RWPE1 (cell line): Measurements from ENCODE around the gene P4HA2.
A peak's percentile ranks its signal among the peaks of the same experiment; 100 is the strongest.

Source experiments
- CTCF ChIA-PET: fragments of 350-600 bp; sonication (Branson Sonifier 250); formaldehyde crosslinking; extraction: SDS; loops from one replicate; lab custom pipeline; 2021; lab: Yijun Ruan, JAX
- POLR2A ChIA-PET: fragments of 400-600 bp; formaldehyde crosslinking; extraction: SDS; loops from one replicate; lab custom pipeline; 2020; ENCODE audit warnings: antibody characterized with exemption; ENCODE audit not compliant: low non-redundant PET; lab: Yijun Ruan, JAX
- DNase-seq: peaks from one replicate; pipeline ENCODE4 v3.0.0; 2012; ENCODE audit warnings: low spot score
- H3K27ac ChIP-seq: fragments of 450-650 bp; 2 replicates; pipeline ENCODE4 v1.5.1; 2017
- TF ChIP-seq, protein P1 (sequence below): fragments of 450-650 bp; conservative IDR thresholded peaks from 2 replicates; pipeline ENCODE4 v1.5.1; 2017; ENCODE audit warnings: low read depth, mild to moderate bottlenecking

P4HA2 gene

DNA sequence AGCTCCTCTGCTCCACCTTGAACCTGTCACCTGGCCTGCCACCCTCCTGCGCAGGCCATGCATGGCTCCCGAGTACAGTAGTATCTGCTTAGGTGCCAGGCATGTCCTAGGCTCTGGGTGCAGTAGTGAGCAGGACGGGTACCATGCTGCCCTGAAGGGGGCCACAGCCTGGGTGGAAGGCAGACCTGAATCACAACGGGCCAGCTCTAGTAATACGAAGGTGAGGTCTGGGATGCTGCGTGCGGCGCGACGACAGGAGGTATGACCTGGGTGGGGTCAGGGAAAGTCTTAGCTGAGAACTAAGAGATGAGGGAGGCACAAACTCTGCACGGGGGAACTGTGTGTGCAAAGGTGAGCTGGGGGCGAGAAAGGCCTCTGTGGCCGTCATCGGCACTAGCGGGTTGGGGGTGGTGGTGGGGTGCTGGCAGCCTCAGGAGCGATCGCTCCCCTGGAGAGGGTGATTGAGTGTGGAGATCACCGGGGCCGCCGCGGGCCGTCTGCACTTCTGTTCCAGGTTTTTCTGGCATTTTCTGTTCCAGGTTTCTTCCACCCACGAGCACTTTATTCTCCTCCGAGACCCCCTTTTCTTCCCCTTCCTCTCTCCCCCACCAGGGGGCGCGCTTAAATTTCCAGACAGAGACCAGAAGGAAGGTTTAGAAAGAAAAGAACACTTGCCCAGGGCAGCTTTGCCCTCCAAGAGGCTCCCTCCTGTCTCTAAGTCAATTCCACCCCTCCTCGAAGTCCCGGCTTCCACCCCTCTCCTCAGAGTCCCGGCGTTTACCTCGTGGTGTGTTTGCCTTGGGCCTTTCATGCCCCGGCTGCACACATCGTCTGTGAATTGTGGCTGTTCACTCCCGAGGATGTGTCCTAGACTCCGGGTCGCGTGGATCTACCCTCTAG lies 44.9 kb upstream of the P4HA2 start:
- peak overlapping the region; percentile 98 for H3K27ac ChIP-seq
- TF ChIP-seq, protein P1, sequence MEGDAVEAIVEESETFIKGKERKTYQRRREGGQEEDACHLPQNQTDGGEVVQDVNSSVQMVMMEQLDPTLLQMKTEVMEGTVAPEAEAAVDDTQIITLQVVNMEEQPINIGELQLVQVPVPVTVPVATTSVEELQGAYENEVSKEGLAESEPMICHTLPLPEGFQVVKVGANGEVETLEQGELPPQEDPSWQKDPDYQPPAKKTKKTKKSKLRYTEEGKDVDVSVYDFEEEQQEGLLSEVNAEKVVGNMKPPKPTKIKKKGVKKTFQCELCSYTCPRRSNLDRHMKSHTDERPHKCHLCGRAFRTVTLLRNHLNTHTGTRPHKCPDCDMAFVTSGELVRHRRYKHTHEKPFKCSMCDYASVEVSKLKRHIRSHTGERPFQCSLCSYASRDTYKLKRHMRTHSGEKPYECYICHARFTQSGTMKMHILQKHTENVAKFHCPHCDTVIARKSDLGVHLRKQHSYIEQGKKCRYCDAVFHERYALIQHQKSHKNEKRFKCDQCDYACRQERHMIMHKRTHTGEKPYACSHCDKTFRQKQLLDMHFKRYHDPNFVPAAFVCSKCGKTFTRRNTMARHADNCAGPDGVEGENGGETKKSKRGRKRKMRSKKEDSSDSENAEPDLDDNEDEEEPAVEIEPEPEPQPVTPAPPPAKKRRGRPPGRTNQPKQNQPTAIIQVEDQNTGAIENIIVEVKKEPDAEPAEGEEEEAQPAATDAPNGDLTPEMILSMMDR, result peak; percentile 93
- POLR2A ChIA-PET, result interaction anchor here (0.5 kb wide), 1 partner anchor 212 kb away, joined by 3 read pairs; no protein-coding TSS in a partner anchor
- CTCF ChIA-PET, result interaction anchor here (0.6 to 2.5 kb wide), 18 partner anchors 10 to 229 kb away, joined by 3 to 16 read pairs (median 4); partner anchors contain the start of gene SLC22A4
- peak; percentile 60 for DNase-seq

DNA sequence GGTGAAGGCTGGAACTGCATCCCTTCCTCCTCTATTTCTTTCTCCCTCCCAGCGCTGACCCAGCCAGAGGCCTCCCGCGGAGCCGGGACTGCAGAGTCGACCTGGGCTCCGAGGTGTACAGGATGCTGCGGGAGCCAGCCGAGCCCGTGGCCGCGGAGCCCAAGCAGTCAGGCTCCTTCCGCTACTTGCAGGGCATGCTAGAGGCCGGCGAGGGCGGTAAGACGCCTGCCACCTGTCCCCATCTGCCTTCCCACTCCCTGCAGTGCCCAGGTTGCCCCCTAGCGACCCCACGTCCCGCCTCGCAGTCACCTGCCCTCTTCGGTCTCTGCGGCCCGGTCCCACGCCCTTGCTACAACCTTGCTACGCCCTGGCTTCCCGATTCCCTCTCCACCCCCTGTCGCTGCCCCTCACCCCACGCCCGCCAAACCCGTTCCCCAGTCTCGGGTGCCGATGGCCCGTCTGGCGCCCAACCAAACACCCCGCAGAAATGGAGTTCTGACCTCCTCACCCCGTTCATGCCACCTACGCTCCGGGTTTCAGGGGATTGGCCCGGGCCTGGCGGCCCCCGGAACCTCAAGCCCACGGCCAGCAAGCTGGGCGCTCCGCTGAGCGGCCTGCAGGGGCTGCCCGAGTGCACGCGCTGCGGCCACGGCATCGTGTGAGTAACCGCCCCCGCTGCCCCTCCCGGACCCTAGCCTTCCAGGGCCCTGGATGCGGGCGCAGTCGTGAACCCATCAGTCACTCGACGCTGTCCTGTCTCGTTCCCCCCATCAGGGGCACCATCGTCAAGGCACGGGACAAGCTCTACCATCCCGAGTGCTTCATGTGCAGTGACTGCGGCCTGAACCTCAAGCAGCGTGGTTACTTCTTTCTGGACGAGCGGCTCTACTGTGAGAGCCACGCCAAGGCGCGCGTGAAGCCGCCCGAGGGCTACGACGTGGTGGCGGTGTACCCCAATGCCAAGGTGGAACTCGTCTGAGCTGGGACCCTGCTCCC lies 43.9 kb upstream of the P4HA2 start:
- peak overlapping the region; percentile 98 for H3K27ac ChIP-seq
- POLR2A ChIA-PET, result no interaction called here
- no peak for DNase-seq
- CTCF ChIA-PET, result interaction anchor here (0.6 to 2.5 kb wide), 9 partner anchors 9 to 230 kb away, joined by 3 to 16 read pairs (median 4); partner anchors contain the start of gene SLC22A4
- TF ChIP-seq, protein P1, result no peak

DNA sequence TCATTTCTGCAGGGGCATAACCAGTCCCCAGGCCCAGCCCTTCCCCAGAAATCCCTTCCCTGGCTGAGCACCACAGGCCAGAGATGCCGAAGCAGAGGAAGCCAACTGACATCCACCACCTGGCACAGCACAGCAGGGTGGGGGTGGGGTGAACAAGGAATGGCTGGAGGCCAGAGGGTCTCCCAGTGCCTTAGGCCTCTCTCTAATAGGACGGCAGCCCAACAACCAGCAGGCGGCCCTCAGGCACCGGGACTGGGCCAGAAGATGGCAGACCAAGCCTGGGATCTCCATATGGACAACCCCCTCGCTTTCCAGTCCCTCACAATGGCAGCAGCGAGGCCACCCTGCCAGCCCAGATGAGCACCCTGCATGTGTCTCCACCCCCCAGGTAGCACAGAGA lies 43.1 kb upstream of the P4HA2 start:
- ChIA-PET CTCF (no interaction called here), POLR2A (no interaction called here)
- TF ChIP-seq, protein P1, result no peak
- peak overlapping the region; percentile 98 for H3K27ac ChIP-seq
- DNase-seq, result no peak

DNA sequence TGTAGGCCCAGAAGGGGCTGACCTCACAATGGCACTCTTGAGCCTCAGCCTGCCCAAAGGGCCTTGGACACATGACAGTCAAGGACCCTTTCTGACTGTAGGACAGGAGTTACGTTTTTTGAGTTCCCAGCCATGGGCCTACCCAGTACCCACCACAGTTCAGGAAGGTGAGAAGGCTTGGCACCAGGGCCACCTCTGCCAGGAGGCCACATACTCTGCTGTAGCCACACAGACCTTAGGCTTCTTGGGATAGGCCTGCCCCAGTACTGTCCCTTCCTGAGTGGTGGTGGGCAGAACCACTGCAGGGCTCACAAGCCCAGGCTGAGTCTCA lies 42.6 kb upstream of the P4HA2 start:
- DNase-seq, result no peak
- ChIA-PET POLR2A (no interaction called here), CTCF (no interaction called here)
- TF ChIP-seq, protein P1, result no peak
- peak overlapping the region; percentile 98 for H3K27ac ChIP-seq

DNA sequence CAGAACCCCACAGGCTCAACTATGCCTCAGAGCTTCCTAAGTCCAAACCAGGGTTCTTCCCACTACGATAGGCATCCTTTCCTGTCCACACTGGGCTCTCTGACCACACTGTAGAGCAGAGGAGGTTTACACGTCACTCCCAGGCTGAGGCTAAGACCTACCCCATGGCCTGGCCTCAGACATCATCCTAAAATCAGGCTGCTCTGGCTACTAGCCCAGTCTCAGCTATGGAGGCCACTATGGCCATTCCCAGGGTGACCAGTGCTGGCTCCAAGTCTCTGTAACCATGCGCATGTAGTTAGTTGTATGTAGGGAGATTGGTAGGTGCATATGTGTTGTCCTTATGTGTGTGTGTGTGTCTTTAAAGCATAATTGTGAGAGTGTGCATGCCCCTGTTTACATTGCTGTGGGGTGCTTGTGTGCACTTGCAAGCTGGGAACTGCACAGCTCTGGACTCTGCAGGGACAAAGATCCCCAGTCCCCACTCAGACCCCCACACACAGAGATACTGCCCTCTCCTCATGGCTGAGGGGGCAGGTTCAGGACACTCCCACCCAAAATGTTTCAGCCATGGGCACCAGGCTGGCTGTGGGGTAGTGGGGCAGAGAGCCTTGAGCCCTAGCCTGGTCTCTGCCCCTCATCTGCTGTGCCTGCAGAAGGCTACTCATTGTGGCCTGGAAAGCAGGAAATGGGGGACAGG lies 42.1 kb upstream of the P4HA2 start:
- TF ChIP-seq, protein P1, result no peak
- POLR2A ChIA-PET, result interaction anchor here (1.0 kb wide), 1 partner anchor 9 kb away, joined by 3 read pairs; no protein-coding TSS in a partner anchor
- no peak for DNase-seq
- H3K27ac ChIP-seq, result peak overlapping the region; percentile 98
- CTCF ChIA-PET, result interaction anchor here (1.0 to 1.3 kb wide), 2 partner anchors 31 to 79 kb away, joined by 3 to 5 read pairs; no protein-coding TSS in a partner anchor
